MCF 10A (cell line): Measurements from ENCODE around the gene DUOXA2. TPM values are rescaled to one million over a fixed set of nuclear protein-coding genes. Genes with fewer than 3 reads are reported as not detected.
A peak's percentile ranks its signal among the peaks of the same experiment; 100 is the strongest.

Experiments used
- BruUV-seq: library from RNA; stranded (reverse); fragments of 400-500 nt; replicated peaks from 2 replicates; lab custom pipeline; 2021; lab: Mats Ljungman, UMichigan
- CTCF ChIA-PET: fragments of 300-600 bp; sonication (Branson Sonifier 250); formaldehyde crosslinking; extraction: SDS; loops from one replicate; lab custom pipeline; 2021; ENCODE audit warnings: antibody characterized with exemption, inconsistent platforms; lab: Yijun Ruan, JAX
- POLR2A ChIA-PET: fragments of 300-600, 350-650 bp; sonication (Branson Sonifier 250); formaldehyde crosslinking; extraction: SDS; loops from one replicate; lab custom pipeline; 2020; ENCODE audit warnings: antibody characterized with exemption, inconsistent platforms; lab: Yijun Ruan, JAX
- DNase-seq: peaks from one replicate; pipeline ENCODE4 v3.0.0-alpha.2; 2018; ENCODE audit not compliant: unreplicated experiment
- H3K27ac Mint-ChIP-seq: one replicate; pipeline ENCODE4 v1.8.0; 2022; ENCODE audit warnings: mild to moderate bottlenecking, low read depth, mixed read lengths; ENCODE audit not compliant: unreplicated experiment
- H3K27me3 Mint-ChIP-seq: one replicate; pipeline ENCODE4 v1.8.0; 2022; ENCODE audit warnings: mixed read lengths; ENCODE audit not compliant: insufficient read depth, unreplicated experiment
- H3K36me3 Mint-ChIP-seq: one replicate; pipeline ENCODE4 v1.8.0; 2022; ENCODE audit warnings: mild to moderate bottlenecking, moderate library complexity, mixed read lengths; ENCODE audit not compliant: insufficient read depth, unreplicated experiment
- H3K4me1 Mint-ChIP-seq: one replicate; pipeline ENCODE4 v1.8.0; 2022; ENCODE audit warnings: mixed read lengths; ENCODE audit not compliant: insufficient read depth, unreplicated experiment
- H3K4me3 Mint-ChIP-seq: one replicate; pipeline ENCODE4 v1.8.0; 2022; ENCODE audit warnings: mild to moderate bottlenecking, moderate library complexity, mixed read lengths; ENCODE audit not compliant: unreplicated experiment
- H3K9me3 Mint-ChIP-seq: one replicate; pipeline ENCODE4 v1.8.0; 2022; ENCODE audit warnings: mixed read lengths; ENCODE audit not compliant: unreplicated experiment
- intact Hi-C: fragments of 100-400 bp; cut with micrococcal nuclease; formaldehyde crosslinking; loops from 2 replicates; pipeline ENCODE4 v1.14.1; 2022
- total RNA-seq: library from RNA; stranded (reverse); gene quantifications from 2 replicates; pipeline ENCODE4 v1.2.3, GENCODE V29; 2022
- TF ChIP-seq, protein P1 (sequence below): fragments of 200-600 bp; IDR thresholded peaks from one replicate; pipeline ENCODE4 v1.8.0; 2022; ENCODE audit warnings: antibody characterized with exemption, mild to moderate bottlenecking; ENCODE audit not compliant: unreplicated experiment

The DUOXA2 gene
- total RNA-seq, 1 experiment from 2014 or later = not detected

DNA sequence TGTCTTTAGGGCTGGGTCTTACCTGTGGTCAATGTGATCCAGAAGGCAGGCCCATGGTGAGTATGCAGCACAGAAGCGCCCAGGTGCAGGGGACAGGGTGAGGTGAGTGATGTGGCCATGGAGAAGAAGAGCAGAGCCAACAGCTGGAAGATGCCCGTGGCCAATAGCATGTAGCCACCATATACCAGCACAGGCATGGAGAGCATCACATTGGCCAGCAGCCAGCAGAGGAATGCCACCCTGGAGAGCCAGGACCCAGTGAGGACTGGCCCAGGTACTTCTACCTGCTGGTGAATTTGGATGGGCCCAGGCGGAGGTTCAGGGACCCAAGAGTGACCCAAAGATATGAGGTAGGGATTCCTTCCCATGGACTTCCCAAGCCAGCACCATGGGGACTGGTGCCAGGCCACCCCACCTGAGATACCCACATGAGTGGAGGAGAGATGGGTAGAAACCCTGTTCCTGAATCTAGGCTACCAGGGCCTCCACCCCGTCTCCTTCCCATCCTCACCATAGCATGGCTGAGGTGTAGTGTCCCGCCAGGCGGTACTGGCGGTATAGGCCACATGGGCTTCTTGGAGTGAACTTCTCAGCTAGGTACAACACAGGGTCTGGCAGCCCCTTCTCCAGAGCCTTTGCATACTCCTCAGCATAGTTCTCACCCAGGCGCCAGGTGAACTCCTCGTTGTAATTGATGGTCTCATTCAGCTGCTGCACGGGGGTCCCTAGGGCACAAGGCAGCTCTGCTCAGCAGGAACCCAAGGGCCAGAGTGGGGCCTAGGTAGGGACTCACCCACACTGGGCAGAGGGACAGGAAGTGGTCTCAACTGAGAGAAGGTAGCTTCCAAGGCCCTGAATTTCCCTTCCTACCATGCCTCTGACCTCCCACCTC, 6.2 kb downstream of the DUOXA2 start:
- no TSS peak for BruUV-seq

DNA sequence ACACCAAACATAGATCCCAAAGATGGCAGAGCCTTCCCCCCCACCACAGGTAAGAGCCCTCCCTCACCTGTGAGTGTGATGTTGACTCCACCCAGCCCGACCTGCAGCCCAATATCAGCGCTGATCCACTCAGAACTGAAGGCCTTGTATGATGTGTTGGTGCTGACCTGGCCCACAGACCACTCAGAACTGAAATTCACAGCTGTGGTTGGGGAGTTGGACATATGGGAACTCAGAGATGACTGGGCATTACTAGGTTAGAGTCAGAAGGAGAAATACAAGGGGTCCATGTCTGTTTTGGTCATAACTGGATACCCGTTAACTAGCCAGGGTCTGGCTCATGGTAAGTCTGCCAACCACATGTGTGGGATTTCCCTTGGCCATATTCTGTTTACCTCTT, 6.9 kb downstream of the DUOXA2 start:
- CTCF ChIA-PET = interaction anchor here (0.6 to 4.2 kb wide), 7 partner anchors 9 to 278 kb away, joined by 3 to 43 read pairs (median 5); partner anchors contain the start of genes DUOX1 and DUOXA1
- TF ChIP-seq, protein P1, sequence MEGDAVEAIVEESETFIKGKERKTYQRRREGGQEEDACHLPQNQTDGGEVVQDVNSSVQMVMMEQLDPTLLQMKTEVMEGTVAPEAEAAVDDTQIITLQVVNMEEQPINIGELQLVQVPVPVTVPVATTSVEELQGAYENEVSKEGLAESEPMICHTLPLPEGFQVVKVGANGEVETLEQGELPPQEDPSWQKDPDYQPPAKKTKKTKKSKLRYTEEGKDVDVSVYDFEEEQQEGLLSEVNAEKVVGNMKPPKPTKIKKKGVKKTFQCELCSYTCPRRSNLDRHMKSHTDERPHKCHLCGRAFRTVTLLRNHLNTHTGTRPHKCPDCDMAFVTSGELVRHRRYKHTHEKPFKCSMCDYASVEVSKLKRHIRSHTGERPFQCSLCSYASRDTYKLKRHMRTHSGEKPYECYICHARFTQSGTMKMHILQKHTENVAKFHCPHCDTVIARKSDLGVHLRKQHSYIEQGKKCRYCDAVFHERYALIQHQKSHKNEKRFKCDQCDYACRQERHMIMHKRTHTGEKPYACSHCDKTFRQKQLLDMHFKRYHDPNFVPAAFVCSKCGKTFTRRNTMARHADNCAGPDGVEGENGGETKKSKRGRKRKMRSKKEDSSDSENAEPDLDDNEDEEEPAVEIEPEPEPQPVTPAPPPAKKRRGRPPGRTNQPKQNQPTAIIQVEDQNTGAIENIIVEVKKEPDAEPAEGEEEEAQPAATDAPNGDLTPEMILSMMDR = no peak
- intact Hi-C loops = no loop called here
- Mint-ChIP-seq H3K9me3 (no peaks in the 10 kb centered on the region), H3K36me3 (no peaks in the 10 kb centered on the region), H3K4me1 (peaks cover 7% of the 10 kb centered on the region), H3K27me3 (peaks cover 15% of the 10 kb centered on the region), H3K27ac (no peak overlapping the region), H3K4me3 (no peak overlapping the region)
- POLR2A ChIA-PET = no interaction called here
- DNase-seq = no peak
- BruUV-seq = no TSS peak

More for the DNA sequence above, 6.2 kb downstream of the DUOXA2 start:
- Mint-ChIP-seq H3K27me3 (peaks cover 13% of the 10 kb centered on the region), H3K36me3 (no peaks in the 10 kb centered on the region), H3K27ac (no peak overlapping the region), H3K4me3 (no peak overlapping the region), H3K9me3 (no peaks in the 10 kb centered on the region), H3K4me1 (peaks cover 7% of the 10 kb centered on the region)
- intact Hi-C loops = no loop called here
- TF ChIP-seq, protein P1 = no peak
- POLR2A ChIA-PET = no interaction called here
- CTCF ChIA-PET = interaction anchor here (0.5 to 4.2 kb wide), 7 partner anchors 10 to 293 kb away, joined by 3 to 43 read pairs (median 5); partner anchors contain the start of genes DUOX1 and DUOXA1
- no peak for DNase-seq

DNA sequence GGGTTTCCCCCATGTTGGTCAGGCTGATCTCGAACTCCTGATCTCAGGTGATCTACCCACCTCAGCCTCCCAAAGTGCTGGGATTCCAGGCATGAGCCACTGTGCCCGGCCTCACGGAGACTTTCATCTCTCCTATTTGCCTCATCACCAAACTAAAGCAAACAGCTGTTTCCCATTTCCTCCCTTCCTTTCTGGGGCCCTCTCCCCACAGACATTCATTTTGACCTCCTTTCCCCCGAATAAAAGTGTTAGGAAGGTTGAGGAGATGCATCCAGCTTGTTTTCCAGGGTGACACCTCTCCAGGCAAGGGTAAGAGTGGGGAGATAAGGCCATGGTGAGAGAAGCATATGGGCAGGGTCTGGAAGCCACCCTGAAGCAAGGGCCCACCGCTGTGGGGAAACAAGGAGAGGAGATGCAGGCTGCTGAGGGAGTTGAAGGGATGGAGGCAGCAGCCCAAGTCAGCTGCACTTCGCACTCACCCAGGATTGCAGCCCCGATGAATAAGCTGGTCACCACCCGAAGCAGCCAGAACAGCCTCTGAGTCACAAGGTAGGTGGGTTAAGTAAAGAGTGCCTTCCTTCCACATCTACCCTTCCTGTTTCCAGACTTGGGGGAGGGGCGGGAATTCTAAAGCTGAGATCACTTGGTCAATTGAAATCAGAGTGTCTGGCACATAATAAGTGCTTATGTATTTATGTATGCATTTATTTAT, 7.7 kb downstream of the DUOXA2 start:
- no peak overlapping the region for H3K27ac Mint-ChIP-seq
- peak; percentile 72 for DNase-seq
- intact Hi-C loops = no loop called here
- H3K36me3 Mint-ChIP-seq = no peaks in the 10 kb centered on the region
- ChIA-PET POLR2A (no interaction called here), CTCF (interaction anchor here (0.6 to 4.2 kb wide), 9 partner anchors 8 to 277 kb away, joined by 3 to 43 read pairs (median 6); partner anchors contain the start of genes DUOX1 and DUOXA1)
- H3K4me3 Mint-ChIP-seq = no peak overlapping the region
- no peaks in the 10 kb centered on the region for H3K9me3 Mint-ChIP-seq
- BruUV-seq = no TSS peak
- H3K27me3 Mint-ChIP-seq = peaks cover 21% of the 10 kb centered on the region
- H3K4me1 Mint-ChIP-seq = peaks cover 7% of the 10 kb centered on the region
- TF ChIP-seq, protein P1 = no peak

DNA sequence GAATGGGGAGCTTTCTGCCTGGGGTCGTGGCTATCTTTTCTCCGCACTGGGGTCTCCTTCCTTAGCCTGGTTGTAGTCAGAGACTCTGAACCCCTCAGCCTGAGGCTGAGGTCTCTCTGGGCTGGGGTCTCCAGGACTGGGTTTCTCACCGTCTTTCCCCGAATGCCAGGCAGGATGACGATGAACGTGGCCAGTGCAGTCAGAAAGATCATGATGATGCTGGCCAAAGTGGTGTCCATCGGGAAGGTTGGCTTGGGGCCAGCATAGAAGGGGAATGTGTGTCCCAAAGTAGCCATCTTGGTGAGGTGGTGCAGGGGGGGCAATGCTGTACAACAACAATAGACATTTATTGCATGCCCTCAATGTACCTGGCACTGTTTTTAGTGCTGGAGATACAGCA, 8.6 kb downstream of the DUOXA2 start:
- Mint-ChIP-seq H3K4me3 (no peak overlapping the region), H3K9me3 (no peaks in the 10 kb centered on the region), H3K27ac (no peak overlapping the region), H3K27me3 (peaks cover 21% of the 10 kb centered on the region), H3K4me1 (peaks cover 7% of the 10 kb centered on the region), H3K36me3 (no peaks in the 10 kb centered on the region)
- BruUV-seq = no TSS peak
- CTCF ChIA-PET = interaction anchor here (2.4 to 6.5 kb wide), 3 partner anchors 23 to 82 kb away, joined by 7 to 93 read pairs (median 13); no protein-coding TSS in a partner anchor
- DNase-seq = no peak
- intact Hi-C loops = no loop called here
- TF ChIP-seq, protein P1 = no peak
- POLR2A ChIA-PET = no interaction called here
